ENCODE data around the gene PLA2R1.

- no peak for TF ChIP-seq ZNF132 (tag by site-specific recombination; IDR thresholded peaks at IDR 0.05; ENCODE audit: borderline replicate concordance)
- no peak for TF ChIP-seq ZNF777 (tag by site-specific recombination; IDR thresholded peaks at IDR 0.05; ENCODE audit: borderline replicate concordance)
- no peak for TF ChIP-seq CTCF (tag by site-specific recombination; IDR thresholded peaks at IDR 0.05)
- TF ChIP-seq ZBTB10 (tag by site-specific recombination; IDR thresholded peaks at IDR 0.05) = no peak
- TF ChIP-seq ZBTB8A (tag by site-specific recombination; IDR thresholded peaks at IDR 0.05) = no peak
- no peak for TF ChIP-seq ZNF704 (tag by site-specific recombination; IDR thresholded peaks at IDR 0.05)
- TF ChIP-seq ZNF558 (tag by site-specific recombination; IDR thresholded peaks at IDR 0.05) = no peak
- TF ChIP-seq ZXDB (tag by site-specific recombination; IDR thresholded peaks at IDR 0.05) = no peak
- no peak for TF ChIP-seq SETDB1 (IDR thresholded peaks at IDR 0.05; ENCODE audit: insufficient read length, low read length)
- no peak for TF ChIP-seq REST (tag by site-specific recombination; IDR thresholded peaks at IDR 0.05)
- no peak for TF ChIP-seq YY1 (tag by site-specific recombination; IDR thresholded peaks at IDR 0.05)
- TF ChIP-seq REPIN1 (tag by site-specific recombination; IDR thresholded peaks at IDR 0.05; ENCODE audit: low read depth) = no peak
- no peak for TF ChIP-seq ZNF776 (tag by site-specific recombination; IDR thresholded peaks at IDR 0.05; ENCODE audit: borderline replicate concordance)
- no peak for TF ChIP-seq PRDM10 (tag by site-specific recombination; IDR thresholded peaks at IDR 0.05)
Observed at GRCh38 chr2:159976527-159977160, 85.8 kb downstream of the PLA2R1 start.
